Activated CD8-positive, alpha-beta memory T cell treated with anti-CD3 and anti-CD28 coated beads for 4 hours (primary cell): Measurements from ENCODE around the gene AKR7A3.
"Not testable (repeated sequence)": the region's sequence is repeated elsewhere in the genome, so short reads cannot be mapped to it uniquely, and the experiment has no call there.

Source experiments
- DNase-seq, 2 donors: peaks; one replicate each; pipeline ENCODE4 v3.0.0-alpha.2; 2020; ENCODE audit warnings: low read depth in 2 of 2

AKR7A3 gene

DNA sequence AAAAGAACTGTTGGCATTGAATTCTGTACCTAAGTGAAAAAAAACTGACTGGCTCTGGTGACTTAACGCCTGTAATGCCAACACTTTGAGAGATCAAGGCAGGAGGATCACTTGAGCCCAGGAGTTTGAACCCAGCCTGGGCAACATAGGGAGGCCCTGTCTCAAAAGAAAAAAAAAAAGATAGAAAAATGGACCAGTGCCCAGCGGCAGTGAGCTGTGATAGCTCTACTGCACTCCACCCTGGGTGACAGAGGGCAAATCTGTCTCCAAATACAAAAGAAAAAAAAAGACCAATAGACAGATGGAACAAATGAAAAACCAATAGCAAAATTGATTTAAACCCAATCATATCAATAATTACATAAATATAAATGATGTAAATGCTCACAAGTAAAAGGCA is 674 bp upstream of the AKR7A3 start:
- no peak for DNase-seq

DNA sequence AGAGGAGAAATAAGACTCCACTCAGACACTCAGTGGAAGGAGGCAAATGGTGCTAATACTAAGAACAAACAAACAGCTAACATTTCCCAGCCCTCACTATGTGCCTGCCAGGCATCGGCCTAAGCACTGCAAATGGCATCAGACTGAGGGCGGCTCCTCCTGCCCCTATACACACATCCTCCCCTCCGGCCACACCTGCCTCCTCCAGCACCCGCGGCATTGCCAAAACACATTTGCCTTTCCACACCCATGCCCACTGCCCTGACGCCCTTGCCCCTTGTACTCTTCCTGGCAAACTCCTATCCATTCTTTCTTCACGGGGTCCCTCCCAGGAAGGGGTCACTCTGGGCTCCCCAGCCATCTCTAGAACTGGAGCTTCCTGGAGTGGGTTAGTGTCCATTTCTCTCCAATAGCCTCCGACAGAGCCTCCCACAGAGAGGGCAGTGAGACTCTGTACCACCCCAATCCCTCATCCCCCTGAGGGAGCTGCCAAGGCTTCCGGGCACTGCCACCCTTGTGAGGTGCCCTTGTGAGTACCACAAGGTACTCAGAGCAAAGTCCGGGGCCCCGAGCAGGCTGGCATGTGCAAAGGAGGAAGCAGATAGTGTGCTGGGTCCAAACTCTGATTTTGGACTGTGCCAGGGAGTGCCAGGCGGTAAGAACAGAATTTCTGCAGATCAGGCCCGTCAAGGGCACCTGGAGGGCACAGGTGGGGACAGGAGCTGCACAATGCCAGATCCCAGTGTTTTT is 959 bp downstream of the AKR7A3 start:
- DNase-seq = no peak

DNA sequence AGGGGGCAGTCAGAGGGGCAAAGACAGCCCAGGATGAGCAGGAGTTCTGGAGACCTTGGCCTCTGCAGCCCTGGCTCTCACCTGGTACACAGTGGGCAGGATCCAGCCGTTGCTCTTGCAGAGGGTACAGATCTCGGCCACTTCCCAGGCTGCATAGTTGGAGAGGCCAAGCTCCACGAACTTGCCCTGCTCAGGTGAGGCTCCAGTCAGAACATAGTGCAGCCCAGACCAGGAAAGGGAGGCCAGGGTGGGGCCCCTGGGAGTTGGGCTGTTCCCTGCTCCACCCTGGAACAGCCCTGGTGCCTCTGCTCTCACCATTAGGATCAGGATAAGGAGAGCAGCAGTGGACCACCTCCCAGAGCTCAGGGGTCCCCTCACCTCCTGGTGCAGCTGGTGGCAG is 2.8 kb downstream of the AKR7A3 start:
- not testable (repeated sequence) for DNase-seq

GRCh38 chr1:19285366-19285765 is 3.2 kb downstream of the AKR7A3 start:
- not testable (repeated sequence) for DNase-seq

- DNase-seq = no peak
Observed at GRCh38 chr1:19284881-19285280, 3.7 kb downstream of the AKR7A3 start.

DNA sequence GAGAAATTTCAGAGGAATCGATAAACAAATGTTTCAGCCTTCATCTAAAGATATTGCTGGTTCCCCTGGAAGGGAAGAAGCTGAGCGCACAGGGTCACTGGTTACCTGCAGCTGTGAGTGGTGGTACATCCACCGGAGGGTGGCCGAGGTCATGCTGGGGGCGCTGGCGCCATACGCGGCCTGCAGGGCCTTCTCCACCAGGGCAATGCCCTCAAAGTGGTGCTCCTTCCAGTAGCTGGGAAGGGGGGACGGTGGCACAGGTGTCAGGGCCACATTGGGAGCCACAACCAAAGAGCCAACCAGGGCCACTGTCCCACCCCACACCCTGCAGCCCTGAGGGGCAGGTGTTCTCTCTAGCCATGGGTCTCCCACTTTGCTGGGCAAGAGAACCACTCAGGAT is 4.7 kb downstream of the AKR7A3 start:
- no peak for DNase-seq

- no peak for DNase-seq
Observed at GRCh38 chr1:19274636-19275035, 13.9 kb downstream of the AKR7A3 start.

DNA sequence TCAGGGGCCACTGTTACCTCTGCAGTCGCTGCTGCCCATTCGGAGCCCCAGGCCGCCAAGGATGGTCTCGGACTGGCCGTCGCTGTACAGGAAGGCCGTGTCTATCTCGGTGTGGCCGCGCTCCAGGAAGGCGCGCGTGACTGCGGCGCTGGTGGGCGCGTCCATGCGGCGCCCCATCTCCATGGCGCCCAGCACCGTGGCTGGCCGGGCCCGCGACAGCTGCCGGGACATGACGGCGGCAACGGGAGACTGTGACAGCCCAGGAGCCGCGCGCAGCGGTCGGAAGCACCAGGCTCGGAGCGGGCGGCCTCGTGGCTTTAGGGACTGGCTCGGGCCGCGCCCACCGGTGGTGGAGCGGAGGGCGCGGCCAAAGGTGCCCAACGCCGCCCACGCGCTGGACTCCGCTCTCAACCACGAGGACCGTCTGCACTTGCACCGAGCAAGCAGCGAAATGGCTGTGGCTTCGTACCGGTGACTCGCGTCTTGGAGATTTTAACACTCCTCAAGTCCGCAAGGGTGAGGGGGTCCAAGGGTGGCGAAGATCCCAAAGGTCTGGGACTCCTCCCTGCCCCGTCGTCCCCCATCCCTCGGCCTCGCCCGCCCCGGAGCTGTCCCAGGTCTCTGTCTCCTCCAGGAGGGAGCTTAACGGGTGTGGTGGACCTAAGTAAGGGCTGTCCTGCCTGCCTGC is 14.6 kb downstream of the AKR7A3 start:
- DNase-seq = not testable (repeated sequence)

DNA sequence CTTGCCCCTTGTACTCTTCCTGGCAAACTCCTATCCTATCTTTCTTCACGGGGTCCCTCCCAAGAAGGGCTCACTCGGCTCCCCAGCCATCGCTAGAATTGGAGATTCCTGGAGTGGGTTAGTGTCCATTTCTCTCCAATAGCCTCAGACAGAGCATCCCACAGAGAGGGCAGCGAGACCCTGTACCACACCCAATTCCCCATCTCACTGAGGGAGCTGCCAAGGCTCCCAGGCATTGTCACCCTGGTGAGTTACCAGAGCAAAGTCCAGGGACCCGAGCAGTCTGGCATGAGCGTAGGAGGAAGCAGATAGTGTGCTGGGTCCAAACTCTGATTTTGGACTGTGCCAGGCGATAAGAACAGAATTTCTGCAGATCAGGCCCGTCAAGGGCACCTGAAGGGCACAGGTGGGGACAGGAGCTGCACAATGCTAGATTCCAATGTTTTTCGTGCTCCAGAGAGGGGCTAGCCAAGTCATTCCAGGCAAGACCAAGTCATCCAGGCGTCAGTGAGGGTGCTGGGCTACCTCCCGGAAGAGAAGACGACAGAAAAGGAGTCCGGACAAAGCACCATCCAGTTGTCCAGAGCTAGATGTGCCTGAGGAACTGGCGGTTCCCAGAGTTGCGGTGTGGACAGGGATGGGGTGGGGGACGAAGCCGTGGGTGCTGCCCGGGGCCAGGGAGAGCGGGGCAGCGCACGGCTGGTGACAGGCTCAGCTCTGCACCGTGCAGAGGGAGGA is 15.3 kb downstream of the AKR7A3 start:
- no peak for DNase-seq

DNA sequence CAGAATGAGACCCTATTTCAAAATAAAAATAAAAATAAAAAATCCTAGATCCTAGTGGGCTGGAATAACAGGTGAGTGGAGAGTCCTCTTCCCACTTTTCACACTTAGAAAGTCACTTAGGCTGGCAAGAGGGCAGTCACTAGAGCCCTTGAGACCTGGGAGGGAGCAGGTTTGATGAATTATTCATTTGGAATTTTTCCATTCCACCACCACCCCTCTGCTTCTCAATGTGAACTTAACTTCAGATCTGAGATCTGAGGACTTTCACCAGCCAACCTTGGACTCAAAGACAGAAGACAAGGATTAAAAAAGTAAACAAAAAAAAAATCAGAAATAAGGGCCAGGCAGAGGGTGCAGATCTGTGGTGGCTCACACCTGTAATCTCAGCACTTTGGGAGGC is 16.5 kb downstream of the AKR7A3 start:
- no peak for DNase-seq

- DNase-seq = not testable (repeated sequence)
Observed at GRCh38 chr1:19270343-19270730, 18.2 kb downstream of the AKR7A3 start.

- not testable (repeated sequence) for DNase-seq
Observed at GRCh38 chr1:19269427-19270342, 18.9 kb downstream of the AKR7A3 start.

DNA sequence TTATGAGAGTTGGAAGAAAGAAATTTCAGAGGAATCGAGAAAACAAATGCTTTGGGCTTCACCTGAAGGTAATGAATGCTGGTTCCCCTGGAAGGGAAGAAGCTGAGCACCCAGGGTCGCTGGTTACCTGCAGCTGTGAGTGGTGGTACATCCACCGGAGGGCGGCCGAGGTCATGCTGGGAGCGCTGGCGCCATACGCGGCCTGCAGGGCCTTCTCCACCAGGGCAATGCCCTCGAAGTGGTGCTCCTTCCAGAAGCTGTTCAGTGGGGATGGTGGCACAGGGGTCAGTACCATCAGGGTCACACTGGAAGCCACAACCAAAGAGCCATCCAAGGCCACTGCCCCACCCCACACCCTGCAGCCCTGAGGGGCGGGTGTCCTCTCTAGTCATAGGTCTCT is 20.1 kb downstream of the AKR7A3 start:
- no peak for DNase-seq

GRCh38 chr1:19262744-19263143 is 25.8 kb downstream of the AKR7A3 start:
- DNase-seq = no peak

GRCh38 chr1:19262047-19262446 is 26.5 kb downstream of the AKR7A3 start:
- no peak for DNase-seq

DNA sequence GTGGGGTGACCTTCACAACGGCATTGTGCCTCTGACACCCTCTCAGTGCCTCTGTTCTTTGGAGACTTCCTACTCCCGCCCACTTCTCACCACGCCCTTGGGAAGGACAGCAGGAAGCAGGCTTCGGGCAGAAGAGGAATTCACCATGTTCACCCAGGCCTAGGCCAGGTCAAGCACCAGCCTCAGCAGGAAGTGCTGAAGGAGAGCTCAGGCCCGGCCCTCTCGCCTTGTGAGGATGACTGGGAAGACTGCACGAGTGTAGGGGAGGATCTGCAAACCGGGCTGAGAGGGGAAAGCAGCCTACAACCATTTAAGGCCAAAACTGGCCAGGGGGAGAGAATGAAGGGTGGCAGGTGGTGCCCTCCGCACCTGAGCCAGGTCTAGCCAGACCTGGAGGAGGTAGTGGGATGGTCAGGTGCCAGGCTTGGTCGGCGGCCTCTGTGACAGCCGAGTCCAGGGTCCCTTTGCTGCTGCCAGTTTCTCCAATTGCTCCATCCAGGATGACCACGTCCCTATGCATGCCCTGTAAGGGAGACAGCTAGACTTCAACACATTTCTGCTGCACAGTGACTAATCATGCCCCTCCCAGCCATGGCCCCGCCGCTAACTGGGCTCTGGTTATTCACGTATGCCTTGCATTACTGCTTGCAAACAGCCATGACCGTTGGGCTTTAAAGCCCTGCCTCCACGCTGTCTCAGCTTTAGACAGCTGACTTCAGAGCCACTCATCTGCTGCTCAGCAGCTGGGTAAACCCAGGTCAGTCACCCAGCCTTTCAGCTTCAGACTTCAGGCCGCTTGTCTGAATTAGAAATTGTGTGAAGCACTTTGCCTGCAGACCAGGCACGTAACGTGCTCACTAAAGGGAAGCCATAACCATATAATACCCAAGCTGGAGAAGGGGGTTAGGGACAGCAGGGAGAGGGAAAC is 28.1 kb downstream of the AKR7A3 start:
- no peak for DNase-seq

GRCh38 chr1:19258353-19258752 is 30.2 kb downstream of the AKR7A3 start:
- DNase-seq = no peak

GRCh38 chr1:19257178-19257914 is 31.2 kb downstream of the AKR7A3 start:
- DNase-seq = no peak

- not testable (repeated sequence) for DNase-seq
Observed at GRCh38 chr1:19256301-19256700, 32.3 kb downstream of the AKR7A3 start.

GRCh38 chr1:19255288-19255687 is 33.3 kb downstream of the AKR7A3 start:
- no peak for DNase-seq
